Right ventricle myocardium superior (tissue), 1 donor: ENCODE measurements around the gene CD4. TPM values are rescaled to one million over a fixed set of nuclear protein-coding genes. Genes with fewer than 3 reads are reported as not detected.

Experiments
- ATAC-seq: fragments of 200-7000 bp; cut with Tn5 transposase; one replicate; pipeline ENCODE4 v1.9.1; 2020; ENCODE audit warnings: mild to moderate bottlenecking; ENCODE audit not compliant: poor library complexity
- DNase-seq: peaks from one replicate; pipeline ENCODE4 v3.0.0-alpha.2; 2020
- intact Hi-C: fragments of 100-400 bp; cut with DNase I; formaldehyde crosslinking; loops from one replicate; pipeline ENCODE4 v1.11.2; 2022
- total RNA-seq: library from RNA; stranded (reverse); fragmentation: NEBNext Ultra II Directional; extraction: Animal tissue kit (Norgen Biotek cat#: 25700); gene quantifications from one replicate; pipeline ENCODE4 v1.2.1, GENCODE V29; 2021
- donor health status: DM: no; HTN: yes; CAD: no; lungs with severe emphysema.

CD4 gene
- total RNA-seq, 1 donor from 2014 or later, result 10.4 TPM

DNA sequence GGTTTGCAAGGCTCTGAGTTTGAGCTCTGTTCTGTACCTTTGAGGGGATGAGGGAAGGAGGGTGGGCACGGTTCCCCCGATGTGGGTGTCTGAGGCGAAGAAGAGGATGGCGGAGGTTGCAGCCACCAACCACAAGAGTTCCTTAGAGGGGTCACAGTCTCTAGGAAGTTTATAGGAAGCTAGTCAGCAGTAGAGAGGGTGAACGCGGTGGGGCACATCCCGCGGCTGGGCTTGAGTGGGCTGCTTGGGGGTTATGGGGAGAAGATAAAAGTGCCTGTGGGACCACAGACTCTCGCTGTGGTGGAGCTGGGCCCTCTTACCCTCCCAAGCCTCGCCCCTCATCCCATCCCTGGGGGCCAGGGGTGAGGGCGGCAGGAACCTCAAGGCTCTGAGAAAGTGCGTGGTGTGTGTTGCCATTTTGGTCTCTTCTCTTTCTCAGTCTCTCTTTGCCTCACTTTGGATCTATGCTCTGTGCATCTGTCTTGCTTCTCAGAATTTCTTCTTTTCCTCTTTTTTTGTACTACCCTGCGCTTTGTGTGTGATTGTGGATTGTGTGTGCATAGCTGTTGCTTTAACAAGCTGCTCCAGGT is 2.7 kb downstream of the CD4 start:
- intact Hi-C loops, result no loop called here
- DNase-seq, result no peak
- no peak for ATAC-seq

- ATAC-seq, result peak; percentile 59
- intact Hi-C loops, result no loop called here
These were observed 3.3 kb downstream of the CD4 start for GRCh38 chr12:6792522-6793201.

GRCh38 chr12:6795088-6795487 is 5.8 kb downstream of the CD4 start:
- no peak for DNase-seq
- intact Hi-C loops, result no loop called here

More at GRCh38 chr12:6792522-6793201, 3.3 kb downstream of the CD4 start:
- DNase-seq, result peak; percentile 73

GRCh38 chr12:6796576-6796975 is 7.2 kb downstream of the CD4 start:
- ATAC-seq, result no peak
- intact Hi-C loops, result no loop called here
- DNase-seq, result no peak

More at GRCh38 chr12:6795088-6795487, 5.8 kb downstream of the CD4 start:
- no peak for ATAC-seq

DNA sequence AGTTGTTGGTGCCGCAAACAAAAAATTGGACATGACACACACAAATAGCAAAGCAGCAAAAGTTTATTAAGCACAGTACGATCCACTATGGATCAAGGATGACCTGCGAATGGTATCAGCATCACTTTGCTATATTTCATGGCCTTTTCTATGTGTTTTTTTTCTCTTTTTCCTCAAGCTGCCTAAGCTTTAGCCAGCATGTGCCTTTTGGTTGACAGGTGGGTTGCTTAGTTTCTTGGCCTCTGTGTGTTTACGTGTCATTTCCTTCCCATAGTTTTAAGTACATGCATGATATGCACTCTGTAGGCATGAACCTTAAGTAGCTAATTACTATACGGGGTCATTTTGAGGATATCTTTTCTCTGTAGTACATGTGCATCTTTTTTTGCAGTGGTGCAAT is 9.8 kb downstream of the CD4 start:
- DNase-seq, result no peak
- ATAC-seq, result no peak
- intact Hi-C loops, result no loop called here

- no peak for ATAC-seq
- DNase-seq, result no peak
- intact Hi-C loops, result no loop called here
These were observed 17.8 kb downstream of the CD4 start for GRCh38 chr12:6807170-6807569.

GRCh38 chr12:6809056-6809455 is 19.7 kb downstream of the CD4 start:
- no peak for DNase-seq
- no peak for ATAC-seq
- intact Hi-C loops, result no loop called here

DNA sequence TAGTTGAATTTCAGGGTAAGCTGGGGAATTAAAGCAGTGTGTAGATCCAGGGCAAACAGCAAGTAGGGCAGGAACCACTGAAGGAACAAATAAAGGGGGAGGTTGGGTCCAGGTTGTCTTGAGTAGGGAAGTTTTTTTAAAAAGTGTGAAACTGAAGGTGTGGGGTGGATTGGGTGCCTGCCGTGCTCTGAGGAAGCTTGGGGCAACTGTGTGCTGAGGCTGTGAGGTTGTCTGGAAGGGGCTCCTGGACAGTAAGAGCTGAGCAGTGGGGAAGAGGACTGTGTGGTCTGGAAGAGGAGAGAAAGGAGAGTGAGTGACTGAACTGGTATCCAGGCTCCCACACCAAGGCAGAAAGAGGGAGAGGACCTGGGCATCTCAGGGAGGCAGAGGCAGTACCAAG is 21.4 kb downstream of the CD4 start:
- ATAC-seq, result no peak
- intact Hi-C loops, result no loop called here

GRCh38 chr12:6813363-6813762 is 24.0 kb downstream of the CD4 start:
- ATAC-seq, result no peak
- no peak for DNase-seq
- intact Hi-C loops, result no loop called here

More for the DNA sequence above, 21.4 kb downstream of the CD4 start:
- DNase-seq, result no peak

- intact Hi-C loops, result no loop called here
- ATAC-seq (no peak), DNase-seq (no peak)
These were observed 27.3 kb downstream of the CD4 start for GRCh38 chr12:6816598-6816997.

DNA sequence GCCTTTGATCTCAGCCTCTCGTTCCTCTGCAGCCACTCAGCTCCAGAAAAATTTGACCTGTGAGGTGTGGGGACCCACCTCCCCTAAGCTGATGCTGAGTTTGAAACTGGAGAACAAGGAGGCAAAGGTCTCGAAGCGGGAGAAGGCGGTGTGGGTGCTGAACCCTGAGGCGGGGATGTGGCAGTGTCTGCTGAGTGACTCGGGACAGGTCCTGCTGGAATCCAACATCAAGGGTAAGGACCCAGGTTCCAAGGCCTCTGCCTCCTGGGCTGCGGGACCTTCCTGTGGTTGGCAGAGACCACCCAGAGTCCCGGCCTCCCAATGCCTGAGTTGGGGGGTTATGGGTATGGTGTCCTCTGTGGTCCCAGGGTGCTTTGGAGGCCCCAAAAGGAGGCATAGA is 27.8 kb downstream of the CD4 start:
- intact Hi-C loops, result no loop called here
- DNase-seq (no peak), ATAC-seq (no peak)

DNA sequence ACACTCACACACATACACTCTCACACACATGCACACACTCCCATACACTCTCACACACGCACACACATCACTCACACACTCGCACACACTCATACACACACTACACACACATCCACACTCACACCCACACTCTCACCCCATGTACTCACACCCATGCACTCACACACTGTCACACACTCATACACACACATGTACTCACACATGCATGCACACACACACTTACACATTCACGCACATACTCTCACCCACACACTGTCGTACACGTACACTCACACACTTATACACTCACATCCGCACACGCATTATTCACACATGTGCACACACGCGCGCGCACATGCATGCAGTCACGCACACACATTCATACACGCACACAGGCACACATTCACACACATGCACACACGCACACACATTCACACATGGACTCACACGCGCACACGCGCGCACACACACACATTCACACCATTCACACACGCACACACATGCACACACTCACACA is 28.4 kb downstream of the CD4 start:
- no peak for ATAC-seq
- DNase-seq, result no peak
- intact Hi-C loops, result no loop called here

DNA sequence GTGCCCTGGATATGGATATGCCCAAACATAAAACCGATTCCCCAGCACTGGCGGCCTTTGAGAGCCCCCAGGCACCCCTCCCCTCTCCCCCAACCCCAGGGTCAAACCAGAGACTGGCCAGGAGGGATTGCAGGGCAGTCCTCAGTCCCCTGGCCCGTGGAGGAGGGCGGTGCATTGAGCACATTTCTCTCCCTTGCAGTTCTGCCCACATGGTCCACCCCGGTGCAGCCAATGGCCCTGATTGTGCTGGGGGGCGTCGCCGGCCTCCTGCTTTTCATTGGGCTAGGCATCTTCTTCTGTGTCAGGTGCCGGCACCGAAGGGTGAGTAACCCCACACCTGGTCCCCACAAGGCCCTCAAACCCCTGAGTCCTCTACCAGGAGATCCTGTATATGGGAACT is 28.9 kb downstream of the CD4 start:
- DNase-seq, result no peak
- no peak for ATAC-seq
- intact Hi-C loops, result no loop called here

GRCh38 chr12:6818645-6819044 is 29.3 kb downstream of the CD4 start:
- no peak for ATAC-seq
- intact Hi-C loops, result no loop called here

DNA sequence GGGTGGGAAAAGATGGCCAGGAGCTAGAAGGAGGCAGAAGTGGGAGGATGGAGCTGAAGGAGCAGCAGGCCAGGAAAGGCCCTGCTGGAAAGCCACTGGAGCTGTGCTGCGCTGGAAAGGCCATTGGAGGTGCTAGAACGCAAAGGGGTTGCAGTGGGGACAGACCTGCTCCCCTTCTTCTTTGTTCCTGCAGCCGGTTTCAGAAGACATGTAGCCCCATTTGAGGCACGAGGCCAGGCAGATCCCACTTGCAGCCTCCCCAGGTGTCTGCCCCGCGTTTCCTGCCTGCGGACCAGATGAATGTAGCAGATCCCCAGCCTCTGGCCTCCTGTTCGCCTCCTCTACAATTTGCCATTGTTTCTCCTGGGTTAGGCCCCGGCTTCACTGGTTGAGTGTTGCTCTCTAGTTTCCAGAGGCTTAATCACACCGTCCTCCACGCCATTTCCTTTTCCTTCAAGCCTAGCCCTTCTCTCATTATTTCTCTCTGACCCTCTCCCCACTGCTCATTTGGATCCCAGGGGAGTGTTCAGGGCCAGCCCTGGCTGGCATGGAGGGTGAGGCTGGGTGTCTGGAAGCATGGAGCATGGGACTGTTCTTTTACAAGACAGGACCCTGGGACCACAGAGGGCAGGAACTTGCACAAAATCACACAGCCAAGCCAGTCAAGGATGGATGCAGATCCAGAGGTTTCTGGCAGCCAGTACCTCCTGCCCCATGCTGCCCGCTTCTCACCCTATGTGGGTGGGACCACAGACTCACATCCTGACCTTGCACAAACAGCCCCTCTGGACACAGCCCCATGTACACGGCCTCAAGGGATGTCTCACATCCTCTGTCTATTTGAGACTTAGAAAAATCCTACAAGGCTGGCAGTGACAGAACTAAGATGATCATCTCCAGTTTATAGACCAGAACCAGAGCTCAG is 30.0 kb downstream of the CD4 start:
- DNase-seq, result no peak
- intact Hi-C loops, result no loop called here

More at GRCh38 chr12:6818645-6819044, 29.3 kb downstream of the CD4 start:
- DNase-seq, result no peak

GRCh38 chr12:6820166-6820565 is 30.8 kb downstream of the CD4 start:
- DNase-seq (no peak), ATAC-seq (no peak)
- intact Hi-C loops, result no loop called here

More for the DNA sequence above, 30.0 kb downstream of the CD4 start:
- no peak for ATAC-seq

GRCh38 chr12:6821591-6822425 is 32.5 kb downstream of the CD4 start, which contains the start of gene GPR162:
GPR162 (plus strand) TSS chr12:6821821; CDS start chr12:6823899, 2,078 bp downstream.
- peak; percentile 80 for DNase-seq
- intact Hi-C loops, result no loop called here
- peak; percentile 69 for ATAC-seq

- ATAC-seq (no peak), DNase-seq (no peak)
- intact Hi-C loops, result no loop called here
These were observed 33.3 kb downstream of the CD4 start for GRCh38 chr12:6822426-6823135.
